Body of pancreas (tissue), 4 donors: ENCODE data around the gene CUL5.

Source experiments
- CTCF ChIP-seq, 7 experiments: fragments of 450-650 bp in 4 of 7; fragments of 200-600 bp in 3 of 7; sonication (generic) in 3 of 7; IDR thresholded peaks; one replicate each; pipeline ENCODE4 v1.5.1; 2016 to 2019; ENCODE audit warnings: antibody characterized with exemption in 7 of 7
- POLR2A ChIP-seq, 3 donors: fragments of 450-650 bp; IDR thresholded peaks; one replicate each; pipeline ENCODE4 v1.6.1; 2016; ENCODE audit warnings: antibody characterized with exemption in 3 of 3, mild to moderate bottlenecking in 2 of 3

GRCh38 chr11:108122166-108122628, 113.5 kb downstream of the CUL5 start:
- TF ChIP-seq CTCF (IDR thresholded peaks at IDR 0.05) (no peak), POLR2A (IDR thresholded peaks at IDR 0.05) (no peak)
